Measurements from ENCODE around the gene EIF4G1.
"Not testable (repeated sequence)": the region's sequence is repeated elsewhere in the genome, so short reads cannot be mapped to it uniquely, and the experiment has no call there.

EIF4G1 gene, protein sequence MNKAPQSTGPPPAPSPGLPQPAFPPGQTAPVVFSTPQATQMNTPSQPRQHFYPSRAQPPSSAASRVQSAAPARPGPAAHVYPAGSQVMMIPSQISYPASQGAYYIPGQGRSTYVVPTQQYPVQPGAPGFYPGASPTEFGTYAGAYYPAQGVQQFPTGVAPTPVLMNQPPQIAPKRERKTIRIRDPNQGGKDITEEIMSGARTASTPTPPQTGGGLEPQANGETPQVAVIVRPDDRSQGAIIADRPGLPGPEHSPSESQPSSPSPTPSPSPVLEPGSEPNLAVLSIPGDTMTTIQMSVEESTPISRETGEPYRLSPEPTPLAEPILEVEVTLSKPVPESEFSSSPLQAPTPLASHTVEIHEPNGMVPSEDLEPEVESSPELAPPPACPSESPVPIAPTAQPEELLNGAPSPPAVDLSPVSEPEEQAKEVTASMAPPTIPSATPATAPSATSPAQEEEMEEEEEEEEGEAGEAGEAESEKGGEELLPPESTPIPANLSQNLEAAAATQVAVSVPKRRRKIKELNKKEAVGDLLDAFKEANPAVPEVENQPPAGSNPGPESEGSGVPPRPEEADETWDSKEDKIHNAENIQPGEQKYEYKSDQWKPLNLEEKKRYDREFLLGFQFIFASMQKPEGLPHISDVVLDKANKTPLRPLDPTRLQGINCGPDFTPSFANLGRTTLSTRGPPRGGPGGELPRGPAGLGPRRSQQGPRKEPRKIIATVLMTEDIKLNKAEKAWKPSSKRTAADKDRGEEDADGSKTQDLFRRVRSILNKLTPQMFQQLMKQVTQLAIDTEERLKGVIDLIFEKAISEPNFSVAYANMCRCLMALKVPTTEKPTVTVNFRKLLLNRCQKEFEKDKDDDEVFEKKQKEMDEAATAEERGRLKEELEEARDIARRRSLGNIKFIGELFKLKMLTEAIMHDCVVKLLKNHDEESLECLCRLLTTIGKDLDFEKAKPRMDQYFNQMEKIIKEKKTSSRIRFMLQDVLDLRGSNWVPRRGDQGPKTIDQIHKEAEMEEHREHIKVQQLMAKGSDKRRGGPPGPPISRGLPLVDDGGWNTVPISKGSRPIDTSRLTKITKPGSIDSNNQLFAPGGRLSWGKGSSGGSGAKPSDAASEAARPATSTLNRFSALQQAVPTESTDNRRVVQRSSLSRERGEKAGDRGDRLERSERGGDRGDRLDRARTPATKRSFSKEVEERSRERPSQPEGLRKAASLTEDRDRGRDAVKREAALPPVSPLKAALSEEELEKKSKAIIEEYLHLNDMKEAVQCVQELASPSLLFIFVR (N-terminal part only)

DNA sequence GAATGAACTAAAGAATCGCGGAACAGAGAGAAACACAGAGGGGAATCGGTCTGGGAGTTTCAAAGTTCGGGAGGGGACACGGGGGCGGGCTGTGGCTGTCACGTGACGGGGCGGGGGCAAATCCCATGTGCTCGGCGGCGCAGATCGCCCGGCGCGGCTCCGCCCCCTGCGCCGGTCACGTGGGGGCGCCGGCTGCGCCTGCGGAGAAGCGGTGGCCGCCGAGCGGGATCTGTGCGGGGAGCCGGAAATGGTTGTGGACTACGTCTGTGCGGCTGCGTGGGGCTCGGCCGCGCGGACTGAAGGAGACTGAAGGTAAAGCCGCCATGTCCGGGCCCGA, at the start of gene EIF4G1:
EIF4G1 (plus strand) TSS at position 244 of the 337 bp plus-strand sequence. CDS start 1,191 bp downstream, outside the sequence.
- no peak for FAIRE-seq

DNA sequence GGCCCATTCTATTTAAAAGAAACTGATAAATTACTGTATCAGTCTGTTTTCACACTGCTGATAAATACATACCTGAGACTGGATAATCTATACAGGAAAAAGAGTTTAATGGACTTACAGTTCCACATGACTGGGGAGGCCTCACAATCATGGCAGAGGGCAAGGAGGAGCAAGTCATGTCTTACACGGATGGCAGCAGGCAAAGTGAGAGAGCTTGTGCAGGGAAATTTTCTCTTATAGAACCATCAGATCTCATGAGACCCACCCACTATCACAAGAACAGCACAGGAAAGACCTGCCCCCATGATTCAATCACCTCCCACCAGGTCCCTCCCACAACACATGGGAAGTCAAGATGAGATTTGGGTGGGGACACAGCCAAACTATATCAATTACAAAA, 47.2 kb upstream of the EIF4G1 start:
- not testable (repeated sequence) for FAIRE-seq

DNA sequence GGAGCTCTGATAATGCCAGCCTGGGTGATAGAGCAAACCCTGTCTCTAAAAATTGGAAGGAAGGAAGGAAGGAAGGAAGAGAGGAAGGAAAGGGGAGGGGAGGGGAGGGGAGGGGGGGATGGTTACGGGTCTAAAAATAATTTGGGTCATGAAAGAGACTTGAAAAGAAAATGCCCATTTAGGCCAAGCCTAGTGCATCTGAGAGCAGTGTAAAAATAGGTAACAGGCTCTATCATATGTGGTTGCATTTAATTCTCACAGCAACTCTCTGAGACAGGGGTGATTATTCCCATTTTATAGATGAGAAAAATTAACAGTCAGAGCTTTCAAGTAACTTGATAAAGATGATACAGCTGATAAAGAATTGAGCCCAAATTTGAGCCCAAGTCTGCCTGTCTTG, 42.1 kb upstream of the EIF4G1 start:
- no peak for FAIRE-seq

DNA sequence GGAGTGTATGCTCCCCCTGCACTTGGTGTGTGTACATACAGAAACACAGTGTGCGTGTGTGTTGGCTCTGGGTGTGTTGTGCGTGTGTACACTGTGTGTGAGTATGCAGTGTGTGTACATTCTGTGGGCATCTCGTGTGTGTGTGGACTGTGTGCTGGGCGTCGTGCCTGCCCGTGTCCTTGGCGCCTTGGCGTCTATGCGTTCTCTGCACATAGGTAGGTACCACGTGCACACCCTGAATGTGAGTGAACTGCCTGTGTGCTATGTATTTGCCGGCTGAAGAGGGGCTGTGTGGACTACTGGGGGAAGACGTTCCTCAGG, 39.1 kb upstream of the EIF4G1 start:
- FAIRE-seq, result no peak

DNA sequence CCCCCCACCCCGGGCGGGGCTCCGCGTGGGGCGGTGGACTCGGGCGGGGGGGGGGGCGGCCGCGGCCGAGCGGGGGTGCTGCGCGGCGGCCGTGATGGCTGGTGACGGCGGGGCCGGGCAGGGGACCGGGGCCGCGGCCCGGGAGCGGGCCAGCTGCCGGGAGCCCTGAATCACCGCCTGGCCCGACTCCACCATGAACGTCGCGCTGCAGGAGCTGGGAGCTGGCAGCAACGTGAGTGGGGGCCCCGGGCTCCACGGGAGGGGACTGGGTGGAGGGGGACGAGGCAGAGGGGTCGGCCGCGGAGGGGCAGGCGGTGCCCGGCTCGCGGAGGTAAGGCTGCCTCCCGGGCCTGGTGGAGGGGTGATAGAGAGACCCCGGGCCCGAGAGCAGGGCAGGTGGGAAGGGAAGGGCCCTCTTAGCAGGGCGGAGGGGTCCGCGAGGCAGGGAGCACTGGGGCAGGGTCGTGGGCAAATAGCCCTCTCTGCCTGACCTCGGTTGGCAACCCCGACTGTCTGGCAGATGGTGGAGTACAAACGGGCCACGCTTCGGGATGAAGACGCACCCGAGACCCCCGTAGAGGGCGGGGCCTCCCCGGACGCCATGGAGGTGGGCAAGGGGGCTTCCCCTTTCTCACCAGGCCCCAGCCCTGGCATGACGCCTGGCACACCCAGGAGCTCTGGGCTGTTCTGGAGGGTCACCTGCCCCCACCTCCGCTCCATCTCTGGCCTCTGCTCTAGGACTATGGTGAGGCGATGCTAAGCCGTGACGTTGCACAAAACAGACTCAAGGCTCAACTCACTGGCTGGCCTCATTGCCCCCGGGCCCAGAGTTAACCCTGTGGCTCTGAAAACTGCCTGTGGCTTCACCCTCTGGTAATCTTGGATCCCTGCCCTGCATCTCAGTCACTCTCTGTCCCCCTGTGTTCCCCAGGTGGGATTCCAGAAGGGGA, 38.2 kb upstream of the EIF4G1 start, which contains the start of gene ECE2:
ECE2 (plus strand) TSS at position 62 of the 950 bp plus-strand sequence; CDS start at position 194, 132 bp downstream.
- FAIRE-seq, result no peak

DNA sequence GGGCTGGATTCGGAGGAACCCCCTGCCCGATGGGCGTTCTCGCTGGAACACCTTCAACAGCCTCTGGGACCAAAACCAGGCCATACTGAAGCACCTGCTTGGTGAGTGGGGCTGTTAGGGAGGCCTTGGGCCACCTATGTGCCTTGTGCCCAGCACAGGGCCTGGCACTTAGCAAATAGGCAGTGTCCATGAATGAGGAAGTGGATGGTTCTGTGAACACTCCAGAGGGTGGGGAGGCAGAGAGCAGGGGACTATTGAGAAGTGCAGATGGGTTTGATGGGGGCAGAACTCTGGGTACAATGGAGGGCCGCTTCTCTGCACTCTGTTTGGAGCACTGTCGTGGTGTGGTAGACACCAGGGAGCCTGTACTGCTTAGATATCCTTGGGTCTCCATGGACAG, 37.0 kb upstream of the EIF4G1 start:
- FAIRE-seq, result no peak

DNA sequence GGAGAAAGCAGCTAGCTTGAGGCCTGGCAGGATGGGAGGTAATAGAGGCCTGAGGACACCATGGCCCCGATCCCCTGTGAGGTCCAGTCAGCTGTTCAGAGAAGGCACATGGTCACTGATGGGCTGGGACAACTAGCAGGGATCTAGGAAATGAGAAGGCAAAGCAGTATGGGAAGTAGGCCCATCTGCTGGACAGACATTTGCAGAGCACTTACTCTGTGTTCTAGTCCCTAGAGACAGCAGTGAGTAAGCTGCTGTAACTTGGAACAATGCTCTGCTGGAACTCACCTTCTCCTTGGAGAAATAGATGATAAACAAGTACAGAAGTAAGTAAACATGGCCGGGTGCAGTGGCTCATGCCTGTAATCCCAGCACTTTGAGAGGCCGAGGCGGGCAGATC, 31.5 kb upstream of the EIF4G1 start:
- no peak for FAIRE-seq

DNA sequence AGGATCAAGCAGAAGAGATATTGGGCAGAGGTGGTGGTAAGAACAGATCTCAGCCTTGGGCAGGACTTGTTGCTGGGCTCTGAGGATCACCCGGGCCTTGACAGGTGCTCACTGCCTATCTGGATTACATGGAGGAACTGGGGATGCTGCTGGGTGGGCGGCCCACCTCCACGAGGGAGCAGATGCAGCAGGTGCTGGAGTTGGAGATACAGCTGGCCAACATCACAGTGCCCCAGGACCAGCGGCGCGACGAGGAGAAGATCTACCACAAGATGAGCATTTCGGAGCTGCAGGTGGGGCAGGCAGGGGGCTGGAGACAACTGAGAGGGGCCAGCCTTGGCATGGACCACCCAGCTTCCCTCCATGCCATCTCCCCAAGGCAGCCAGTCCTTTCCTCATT, 30.7 kb upstream of the EIF4G1 start:
- FAIRE-seq, result no peak

DNA sequence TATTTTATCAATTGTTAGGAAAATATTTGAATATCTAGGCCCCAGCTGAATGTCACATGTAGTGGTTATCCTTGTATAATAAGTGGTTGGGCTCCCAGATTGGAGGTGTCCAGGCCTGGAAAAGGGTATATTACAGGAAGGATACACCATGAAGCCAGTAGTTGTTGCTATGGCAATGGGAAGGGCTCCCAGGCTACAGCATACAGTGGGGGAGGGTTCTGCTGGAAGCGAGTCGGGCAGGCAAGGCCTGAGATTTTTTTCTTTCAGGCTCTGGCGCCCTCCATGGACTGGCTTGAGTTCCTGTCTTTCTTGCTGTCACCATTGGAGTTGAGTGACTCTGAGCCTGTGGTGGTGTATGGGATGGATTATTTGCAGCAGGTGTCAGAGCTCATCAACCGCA, 29.7 kb upstream of the EIF4G1 start:
- no peak for FAIRE-seq

DNA sequence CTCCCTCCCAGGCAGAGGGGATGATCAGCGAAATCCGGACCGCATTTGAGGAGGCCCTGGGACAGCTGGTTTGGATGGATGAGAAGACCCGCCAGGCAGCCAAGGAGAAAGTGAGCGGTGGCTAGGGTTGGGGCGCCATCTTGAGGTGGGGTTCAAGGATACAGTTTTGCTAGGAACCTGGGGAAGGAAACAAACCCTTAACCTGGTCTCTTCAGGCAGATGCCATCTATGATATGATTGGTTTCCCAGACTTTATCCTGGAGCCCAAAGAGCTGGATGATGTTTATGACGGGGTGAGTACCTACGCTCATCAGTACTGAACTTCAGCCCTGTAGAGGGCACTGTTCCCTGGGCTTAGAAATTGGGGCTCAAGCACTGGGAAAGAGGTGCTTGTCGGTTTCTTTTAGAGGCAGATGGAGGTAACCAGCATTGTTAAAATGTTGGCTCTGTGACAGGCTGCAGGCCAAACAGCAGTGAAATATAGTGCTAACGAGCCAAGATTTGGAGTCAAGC, 24.9 kb upstream of the EIF4G1 start:
- FAIRE-seq, result no peak

DNA sequence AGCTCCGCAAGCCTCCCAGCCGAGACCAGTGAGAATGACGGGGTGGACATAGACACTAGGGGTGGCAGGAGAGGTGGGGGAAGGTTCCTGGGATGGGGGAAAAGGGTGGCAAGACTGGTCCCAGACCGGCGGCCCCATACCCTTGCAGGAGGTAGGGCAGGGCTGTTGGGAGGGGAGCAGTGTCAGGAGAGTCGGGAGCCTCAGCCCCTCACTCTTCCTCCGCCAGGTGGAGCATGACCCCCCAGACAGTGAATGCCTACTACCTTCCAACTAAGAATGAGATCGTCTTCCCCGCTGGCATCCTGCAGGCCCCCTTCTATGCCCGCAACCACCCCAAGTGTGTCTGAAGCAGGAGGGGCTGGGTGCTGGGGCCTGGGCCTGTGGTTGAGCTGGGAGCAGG, 24.1 kb upstream of the EIF4G1 start:
- no peak for FAIRE-seq

DNA sequence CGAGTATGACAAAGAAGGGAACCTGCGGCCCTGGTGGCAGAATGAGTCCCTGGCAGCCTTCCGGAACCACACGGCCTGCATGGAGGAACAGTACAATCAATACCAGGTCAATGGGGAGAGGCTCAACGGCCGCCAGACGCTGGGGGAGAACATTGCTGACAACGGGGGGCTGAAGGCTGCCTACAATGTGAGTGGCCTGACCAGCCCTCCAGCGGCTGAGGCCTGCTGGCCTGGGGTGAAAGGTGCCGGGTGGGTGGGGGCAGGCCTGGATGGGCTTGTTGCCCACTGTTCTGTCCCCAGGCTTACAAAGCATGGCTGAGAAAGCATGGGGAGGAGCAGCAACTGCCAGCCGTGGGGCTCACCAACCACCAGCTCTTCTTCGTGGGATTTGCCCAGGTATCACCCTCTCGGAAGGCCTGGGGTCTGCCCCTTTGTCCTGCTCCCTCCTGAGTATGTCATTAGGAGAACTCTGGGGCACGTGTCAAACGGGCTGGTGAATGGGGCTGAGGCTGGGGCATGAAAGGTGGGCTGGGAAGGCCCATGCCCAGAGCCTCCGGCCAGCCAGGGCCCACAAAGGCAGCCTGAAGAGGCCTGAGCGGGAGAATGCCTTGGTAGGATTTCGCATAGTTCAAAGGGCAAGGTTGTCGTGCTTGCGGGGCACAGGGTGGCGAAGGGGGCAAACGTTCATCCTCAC, 23.2 kb upstream of the EIF4G1 start:
- FAIRE-seq, result no peak

DNA sequence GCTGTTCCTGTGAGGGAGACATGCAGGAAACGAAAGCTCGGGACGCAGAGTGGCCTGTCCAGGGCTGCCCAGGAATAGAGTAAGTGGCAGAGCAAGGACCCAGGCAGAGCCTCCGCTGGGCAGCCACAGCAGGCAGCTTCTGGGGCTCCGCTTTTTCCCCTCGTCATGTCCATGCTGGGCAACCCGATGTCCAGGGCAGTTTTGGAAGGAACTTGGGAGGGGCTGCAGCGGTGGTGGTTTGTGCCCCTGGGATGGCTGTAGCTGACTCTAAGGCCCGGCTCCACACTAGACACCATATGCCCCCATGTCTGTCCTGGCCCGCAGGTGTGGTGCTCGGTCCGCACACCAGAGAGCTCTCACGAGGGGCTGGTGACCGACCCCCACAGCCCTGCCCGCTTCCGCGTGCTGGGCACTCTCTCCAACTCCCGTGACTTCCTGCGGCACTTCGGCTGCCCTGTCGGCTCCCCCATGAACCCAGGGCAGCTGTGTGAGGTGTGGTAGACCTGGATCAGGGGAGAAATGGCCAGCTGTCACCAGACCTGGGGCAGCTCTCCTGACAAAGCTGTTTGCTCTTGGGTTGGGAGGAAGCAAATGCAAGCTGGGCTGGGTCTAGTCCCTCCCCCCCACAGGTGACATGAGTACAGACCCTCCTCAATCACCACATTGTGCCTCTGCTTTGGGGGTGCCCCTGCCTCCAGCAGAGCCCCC, 22.5 kb upstream of the EIF4G1 start:
- no peak for FAIRE-seq

DNA sequence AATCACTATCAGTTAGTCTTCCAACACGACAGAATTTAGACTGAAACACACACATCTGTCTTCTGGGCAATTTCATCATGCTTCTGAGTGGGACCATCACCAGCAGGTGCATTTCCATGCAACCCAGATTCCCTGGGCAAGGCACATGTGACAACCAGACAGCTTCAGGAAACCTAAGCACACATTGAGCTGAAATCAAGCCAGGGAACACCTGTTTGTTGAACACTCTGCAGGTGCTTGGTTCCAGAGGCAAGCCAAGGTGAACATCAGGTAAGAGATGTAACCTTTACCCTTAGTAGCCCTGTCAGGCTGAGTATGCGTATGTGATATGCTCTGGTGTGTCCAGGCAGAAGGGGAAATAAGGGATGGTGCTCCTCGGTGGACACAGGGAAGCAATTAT, 18.6 kb upstream of the EIF4G1 start:
- no peak for FAIRE-seq

DNA sequence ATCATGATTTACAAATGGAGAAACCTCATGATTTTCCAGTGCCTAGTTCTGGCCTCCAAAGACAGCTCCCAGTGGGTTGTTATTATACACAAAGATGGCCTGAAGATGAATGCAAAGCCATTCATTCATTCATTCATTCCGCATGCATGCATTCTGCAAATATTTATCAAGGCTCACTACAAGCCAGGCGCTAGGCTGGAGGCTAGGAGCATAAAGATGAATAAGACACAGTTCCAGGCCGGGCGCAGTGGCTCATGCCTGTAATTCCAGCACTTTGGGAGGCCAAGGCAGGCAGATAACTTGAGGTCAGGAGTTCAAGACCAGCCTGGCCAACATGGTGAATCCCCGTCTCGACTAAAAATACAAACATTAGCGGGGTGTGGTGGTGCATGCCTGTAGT, 17.8 kb upstream of the EIF4G1 start:
- FAIRE-seq, result no peak

DNA sequence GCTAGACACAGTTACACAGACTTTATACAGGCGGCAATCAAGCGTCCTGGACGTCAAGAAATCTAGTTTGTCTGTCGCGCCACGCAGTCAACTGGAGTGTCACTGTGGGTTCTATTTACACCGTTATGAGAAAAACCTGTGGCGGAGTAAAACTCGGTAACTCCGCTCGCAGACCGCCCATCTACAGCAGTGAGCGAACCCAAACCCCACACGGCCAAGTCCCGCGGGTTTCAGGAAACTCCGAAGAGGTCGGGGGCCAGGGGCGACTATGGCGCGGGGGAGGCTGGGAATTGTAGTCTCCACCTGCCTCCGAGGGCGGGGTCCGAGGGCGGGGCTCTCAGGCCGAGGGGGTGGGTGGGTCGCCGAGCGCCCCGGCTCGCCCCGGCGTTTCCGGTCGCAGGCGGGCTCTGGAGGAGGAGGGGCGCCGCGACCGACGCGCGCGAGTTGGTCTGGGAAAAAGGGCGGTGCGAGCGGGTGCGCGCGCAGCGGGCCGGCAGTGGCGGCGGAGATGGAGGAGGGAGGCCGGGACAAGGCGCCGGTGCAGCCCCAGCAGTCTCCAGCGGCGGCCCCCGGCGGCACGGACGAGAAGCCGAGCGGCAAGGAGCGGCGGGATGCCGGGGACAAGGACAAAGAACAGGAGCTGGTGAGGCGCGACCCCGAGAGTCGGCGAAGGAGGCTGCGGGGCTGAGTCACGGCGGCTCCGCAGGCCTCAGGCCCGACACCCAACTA, 15.5 kb upstream of the EIF4G1 start, which contains the start of gene PSMD2:
PSMD2 (plus strand) TSS at position 483 of the 729 bp plus-strand sequence; CDS start at position 509, 26 bp downstream.
- FAIRE-seq, result no peak

DNA sequence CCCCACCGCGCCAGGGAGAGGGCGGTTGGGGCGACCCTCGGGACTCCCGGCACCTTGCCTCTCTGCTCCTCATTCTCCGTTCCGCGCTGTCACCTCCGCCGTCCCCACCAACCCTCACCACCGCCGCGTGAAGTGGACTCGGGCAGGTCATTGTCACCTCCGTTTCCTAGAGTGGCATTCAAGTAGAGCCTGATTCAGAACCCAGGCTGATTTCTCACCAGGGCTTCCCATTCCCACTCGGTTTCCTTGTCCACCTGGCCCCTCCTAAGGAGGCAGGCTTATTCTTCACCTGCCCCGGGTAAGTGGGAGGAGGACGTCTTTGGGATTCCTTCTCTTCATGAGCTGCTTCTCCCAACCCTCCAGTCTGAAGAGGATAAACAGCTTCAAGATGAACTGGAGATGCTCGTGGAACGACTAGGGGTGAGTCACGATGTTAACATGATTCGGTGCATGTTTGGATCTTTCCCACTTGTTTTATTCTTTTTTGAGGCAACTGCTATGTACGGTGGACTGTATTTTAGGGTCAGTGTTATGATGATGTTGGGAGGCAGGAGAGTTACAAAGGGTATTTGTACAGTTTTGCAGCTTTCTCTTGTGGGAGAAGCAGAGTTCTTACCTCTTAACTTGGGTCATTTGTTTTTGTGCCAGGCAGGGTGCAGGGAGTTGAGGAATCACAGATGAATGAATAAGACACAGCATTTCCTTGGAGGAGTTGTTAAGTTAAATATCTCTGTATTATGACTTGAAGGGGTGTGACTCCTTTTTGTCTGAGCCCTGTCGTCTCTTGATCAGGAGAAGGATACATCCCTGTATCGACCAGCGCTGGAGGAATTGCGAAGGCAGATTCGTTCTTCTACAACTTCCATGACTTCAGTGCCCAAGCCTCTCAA, 14.7 kb upstream of the EIF4G1 start:
- no peak for FAIRE-seq

DNA sequence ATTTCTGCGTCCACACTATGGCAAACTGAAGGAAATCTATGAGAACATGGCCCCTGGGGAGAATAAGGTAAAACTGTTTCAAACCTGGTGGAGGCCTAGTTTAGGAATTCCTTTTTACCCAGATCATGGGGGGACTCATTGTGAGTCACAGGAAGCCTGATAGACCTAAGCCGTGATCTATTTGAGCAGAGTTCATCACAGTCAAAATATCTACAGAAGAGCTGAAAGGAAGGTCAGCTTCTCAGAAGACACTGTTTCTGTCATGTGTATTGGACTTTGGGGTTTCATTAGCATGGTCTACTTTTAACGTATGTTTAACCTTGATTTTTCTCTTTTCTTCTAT, 14.1 kb upstream of the EIF4G1 start:
- FAIRE-seq, result no peak

DNA sequence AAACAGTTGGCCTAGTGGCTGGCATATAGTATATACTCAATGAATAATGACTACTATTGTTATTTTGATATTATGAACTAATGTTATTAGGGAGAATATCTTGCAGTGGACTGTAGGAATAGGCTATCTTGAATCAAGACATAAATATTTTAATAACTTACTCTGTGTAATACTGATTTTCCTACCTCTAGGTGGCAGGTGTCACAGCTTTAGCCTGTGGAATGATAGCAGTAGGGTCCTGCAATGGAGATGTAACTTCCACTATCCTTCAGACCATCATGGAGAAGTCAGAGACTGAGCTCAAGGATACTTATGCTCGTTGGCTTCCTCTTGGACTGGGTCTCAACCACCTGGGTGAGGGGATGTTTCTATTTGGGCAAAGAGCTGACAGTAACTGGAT, 8.8 kb upstream of the EIF4G1 start:
- FAIRE-seq, result no peak

Measured in A204.1 (cell line).